Sigmoid colon (tissue), 4 donors: ENCODE data around the gene KRT3.

Source experiments
- EP300 ChIP-seq, 4 donors: sonication (generic); formaldehyde crosslinking; IDR thresholded peaks; one replicate each; pipeline ENCODE4 v1.6.1; 2017; ENCODE audit warnings: antibody characterized with exemption in 4 of 4
- POLR2A ChIP-seq, 2 donors: fragments of 450-650 bp; IDR thresholded peaks; one replicate each; pipeline ENCODE4 v1.6.1; 2016; ENCODE audit warnings: antibody characterized with exemption in 2 of 2, mild to moderate bottlenecking in 2 of 2, moderate library complexity in 2 of 2

GRCh38 chr12:52812749-52813148, 16.8 kb upstream of the KRT3 start:
- TF ChIP-seq POLR2A (IDR thresholded peaks at IDR 0.05) (no peak), EP300 (IDR thresholded peaks at IDR 0.05) (no peak)
